B cell (primary cell): ENCODE results near the gene NCS1. TPM values are rescaled to one million over a fixed set of nuclear protein-coding genes. Genes with fewer than 3 reads are reported as not detected.

Experiments used
- ATAC-seq: fragments of 200-7000 bp; cut with Tn5 transposase; one replicate; pipeline ENCODE4 v1.10.0; 2021; ENCODE audit warnings: low read depth, mild to moderate bottlenecking, moderate number of reproducible peaks, moderate library complexity
- CTCF ChIA-PET: fragments of 350-600 bp; sonication (Branson Sonifier 250); formaldehyde crosslinking; loops from one replicate; lab custom pipeline; 2021; ENCODE audit warnings: antibody characterized with exemption, inconsistent platforms; lab: Charles Lee
- POLR2A ChIA-PET: fragments of 350-600 bp; sonication (Branson Sonifier 250); formaldehyde crosslinking; loops from one replicate; lab custom pipeline; 2021; ENCODE audit warnings: antibody characterized with exemption; lab: Charles Lee
- DNase-seq: peaks from one replicate; pipeline ENCODE4 v3.0.0; 2013
- H2AFZ ChIP-seq: 2 replicates; pipeline ENCODE4 v1.6.1; 2012; ENCODE audit warnings: mild to moderate bottlenecking, low read depth, low read length; ENCODE audit not compliant: insufficient read depth, poor library complexity, severe bottlenecking
- H3K27ac ChIP-seq, 2 donors: 1 replicate in 1 of 2; 2 replicates in 1 of 2; pipeline ENCODE4 v1.5.1; 2012 to 2013; ENCODE audit warnings: low read length in 2 of 2, mild to moderate bottlenecking in 2 of 2, moderate library complexity in 1 of 2
- H3K27me3 ChIP-seq, 4 experiments: fragments of 200-600 bp in 1 of 4; sonication (generic) in 1 of 4; replicated peaks in 1 of 4; 1 replicate in 2 of 4; 2 replicates in 2 of 4; pipeline versions ENCODE4 v1.6.1 to v1.7.0; 2013 to 2016; ENCODE audit warnings: low read length in 3 of 4, mild to moderate bottlenecking in 2 of 4, mixed read lengths in 1 of 4, moderate library complexity in 1 of 4; ENCODE audit not compliant: insufficient read depth in 4 of 4, control insufficient read depth in 3 of 4; ENCODE audit errors: control extremely low read depth in 1 of 4
- H3K36me3 ChIP-seq, 2 experiments: replicated peaks in 1 of 2; 1 replicate in 1 of 2; 2 replicates in 1 of 2; pipeline versions ENCODE4 v1.6.1 to v1.7.1; 2013; ENCODE audit warnings: low read length in 1 of 2; ENCODE audit not compliant: insufficient read depth in 2 of 2, control insufficient read depth in 1 of 2; ENCODE audit errors: control extremely low read depth in 1 of 2, extremely low read depth in 1 of 2
- H3K4me1 ChIP-seq, 2 donors: fragments of 200-600 bp in 1 of 2; sonication (generic) in 1 of 2; 1 replicate in 1 of 2; 2 replicates in 1 of 2; pipeline versions ENCODE4 v1.5.1 to v1.6.1; 2013 to 2017; ENCODE audit warnings: low read length in 2 of 2; ENCODE audit not compliant: control insufficient read depth in 2 of 2, insufficient read depth in 2 of 2
- H3K4me2 ChIP-seq: replicated peaks from 2 replicates; pipeline ENCODE3; 2012; ENCODE audit warnings: mild to moderate bottlenecking, low read depth, low read length; ENCODE audit not compliant: poor library complexity, severe bottlenecking
- H3K4me3 ChIP-seq, 5 experiments: fragments of 200-600 bp in 1 of 5; sonication (generic) in 1 of 5; 1 replicate in 3 of 5; 2 replicates in 2 of 5; pipeline versions ENCODE4 v1.5.1 to v1.7.0; 2011 to 2016; ENCODE audit warnings: low read length in 4 of 5, mild to moderate bottlenecking in 4 of 5, low read depth in 2 of 5, control low read depth in 1 of 5, moderate library complexity in 1 of 5; ENCODE audit not compliant: insufficient read depth in 1 of 5; ENCODE audit errors: control extremely low read depth in 1 of 5, extremely low read depth in 1 of 5
- H3K79me2 ChIP-seq: fragments of 200-600 bp; sonication (generic); one replicate; pipeline ENCODE4 v1.6.0; 2016; ENCODE audit warnings: low read length; ENCODE audit not compliant: control insufficient read depth, insufficient read depth
- H3K9ac ChIP-seq: fragments of 200-600 bp; sonication (generic); 2 replicates; pipeline ENCODE4 v1.6.1; 2017; ENCODE audit warnings: mild to moderate bottlenecking, low read length, moderate library complexity
- H3K9me3 ChIP-seq, 3 donors: one replicate each; pipeline versions ENCODE4 v1.6.1 to v1.7.1; 2013; ENCODE audit warnings: low read length in 2 of 3; ENCODE audit not compliant: control insufficient read depth in 2 of 3, insufficient read depth in 1 of 3; ENCODE audit errors: control extremely low read depth in 1 of 3
- H4K20me1 ChIP-seq: 2 replicates; pipeline ENCODE4 v1.6.0; 2012; ENCODE audit warnings: mild to moderate bottlenecking, low read length; ENCODE audit not compliant: insufficient read depth, control insufficient read depth, poor library complexity, severe bottlenecking
- H3K27ac Mint-ChIP-seq: one replicate; pipeline ENCODE4 v1.8.0; 2021; ENCODE audit warnings: mixed read lengths
- H3K27me3 Mint-ChIP-seq: one replicate; pipeline ENCODE4 v1.8.0; 2021; ENCODE audit warnings: mixed read lengths
- H3K4me1 Mint-ChIP-seq: one replicate; pipeline ENCODE4 v1.8.0; 2021; ENCODE audit warnings: mixed read lengths
- H3K4me3 Mint-ChIP-seq: one replicate; pipeline ENCODE4 v1.8.0; 2021; ENCODE audit warnings: mixed read lengths
- H3K9me3 Mint-ChIP-seq: one replicate; pipeline ENCODE4 v1.8.0; 2022; ENCODE audit warnings: mixed read lengths; ENCODE audit not compliant: insufficient read depth
- CTCF ChIP-seq: fragments of 200-600 bp; IDR thresholded peaks from one replicate; pipeline ENCODE4 v1.8.0; 2022; ENCODE audit warnings: antibody characterized with exemption, mild to moderate bottlenecking
- EZH2 ChIP-seq: IDR thresholded peaks from 2 replicates; pipeline ENCODE4 v1.6.1; 2012; ENCODE audit warnings: borderline replicate concordance, low read depth, mild to moderate bottlenecking, moderate library complexity, low read length; ENCODE audit not compliant: insufficient read depth, poor library complexity, severe bottlenecking
- WGBS: methylation state at CpG from one replicate; pipeline ENCODE4 v1.1.5; 2013; ENCODE audit warnings: missing lambda C conversion rate; ENCODE audit not compliant: insufficient coverage; 5-methylcytosine and 5-hydroxymethylcytosine counted together
- intact Hi-C: fragments of 100-400 bp; cut with micrococcal nuclease; formaldehyde crosslinking; loops from one replicate; pipeline ENCODE4 v1.10.0; 2022
- polyA plus RNA-seq: library from polyadenylated mRNA; depleted of rRNA; stranded (reverse); fragments of >200 nt; gene quantifications from 2 replicates; pipeline ENCODE4 v1.2.3, GENCODE V29; 2012
- total RNA-seq, 2 donors: library from RNA; stranded (reverse); fragments of 120-200 nt in 1 of 2; gene quantifications; 1 replicate in 1 of 2; 2 replicates in 1 of 2; pipeline versions ENCODE4 v1.2.3 to v1.2.4, GENCODE V29; 2013 to 2022

Gene NCS1
- total and polyA plus RNA-seq, 2 donors (not counting 1 experiment from before 2014, with no cell fraction given) = 0.39 TPM; not detected in 1

DNA sequence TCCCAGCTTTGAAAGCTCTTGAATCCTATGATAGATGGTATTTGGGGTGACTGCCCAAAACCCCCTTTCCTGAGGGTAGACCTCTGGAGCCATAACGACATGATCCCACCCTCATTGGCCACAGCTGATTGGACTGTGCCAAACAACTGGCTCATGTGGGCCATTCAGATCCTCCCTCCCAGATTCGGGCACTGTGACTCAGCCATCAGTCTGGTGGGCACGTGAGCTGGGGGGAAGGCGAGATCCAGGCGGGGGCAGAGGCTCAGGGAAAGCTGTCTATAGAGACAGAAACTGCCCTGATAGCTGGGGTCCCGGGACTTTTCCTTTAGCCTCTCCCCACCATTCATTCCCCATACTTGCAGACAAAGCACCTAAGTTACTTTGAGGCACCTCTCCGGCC, 15.1 kb upstream of the NCS1 start:
- no peaks in the 10 kb centered on the region for H3K4me1 Mint-ChIP-seq
- DNase-seq = no peak
- no peaks in the 10 kb centered on the region for H3K4me1 ChIP-seq
- peaks cover 0 to 3% (median 0%) of the 10 kb centered on the region in 3 donors for H3K9me3 ChIP-seq
- peaks cover 3% of the 10 kb centered on the region for H3K27me3 Mint-ChIP-seq
- H3K27ac Mint-ChIP-seq = no peak overlapping the region
- no peaks in the 10 kb centered on the region for H4K20me1 ChIP-seq
- H3K9me3 Mint-ChIP-seq = no peaks in the 10 kb centered on the region
- CTCF ChIA-PET = no interaction called here
- H3K9ac ChIP-seq = no peak overlapping the region
- no peak overlapping the region for H3K4me3 Mint-ChIP-seq
- H3K4me2 ChIP-seq = no peak overlapping the region
- H3K4me3 ChIP-seq = no peak overlapping the region
- intact Hi-C loops = no loop called here
- no peaks in the 10 kb centered on the region for H3K36me3 ChIP-seq
- no peak overlapping the region for H2AFZ ChIP-seq
- no peak overlapping the region for H3K27ac ChIP-seq
- H3K79me2 ChIP-seq = no peaks in the 10 kb centered on the region
- no peak for TF ChIP-seq CTCF
- no peak for TF ChIP-seq EZH2
- WGBS = 67% methylated on average over 7 of the region's 7 CpGs
- ATAC-seq = no peak
- H3K27me3 ChIP-seq = peaks cover 0 to 3% (median 0%) of the 10 kb centered on the region in 4 experiments
- POLR2A ChIA-PET = no interaction called here

- Mint-ChIP-seq H3K4me1 (no peaks in the 10 kb centered on the region), H3K27me3 (peaks cover 3% of the 10 kb centered on the region), H3K4me3 (no peak overlapping the region), H3K9me3 (no peaks in the 10 kb centered on the region), H3K27ac (no peak overlapping the region)
- Histone ChIP-seq H3K9ac (no peak overlapping the region), H3K4me2 (no peak overlapping the region), H3K27me3 (peaks cover 0 to 3% (median 0%) of the 10 kb centered on the region in 4 experiments), H3K36me3 (no peaks in the 10 kb centered on the region), H2AFZ (no peak overlapping the region), H4K20me1 (no peaks in the 10 kb centered on the region), H3K27ac (no peak overlapping the region), H3K9me3 (peaks cover 0 to 3% (median 0%) of the 10 kb centered on the region in 3 donors), H3K4me1 (no peaks in the 10 kb centered on the region), H3K4me3 (no peak overlapping the region), H3K79me2 (no peaks in the 10 kb centered on the region)
- ATAC-seq (no peak), DNase-seq (no peak)
- WGBS = 86% methylated on average over 7 of the region's 8 CpGs
- intact Hi-C loops = no loop called here
- ChIA-PET CTCF (no interaction called here), POLR2A (no interaction called here)
- TF ChIP-seq EZH2 (no peak), CTCF (no peak)
Observed at GRCh38 chr9:130158001-130158400, 14.2 kb upstream of the NCS1 start.
